Stimulated activated CD4-positive, alpha-beta T cell treated with anti-CD3 and anti-CD28 coated beads, Interleukin-4, amount 100 ng/mL, for 48 hours (primary cell): Measurements from ENCODE around the gene AURKAIP1.
"Not testable (repeated sequence)": the region's sequence is repeated elsewhere in the genome, so short reads cannot be mapped to it uniquely, and the experiment has no call there.

Source experiments
- DNase-seq, 2 donors: peaks; one replicate each; pipeline ENCODE4 v3.0.0-alpha.2; 2020; ENCODE audit warnings: low read depth in 2 of 2

The AURKAIP1 gene

DNA sequence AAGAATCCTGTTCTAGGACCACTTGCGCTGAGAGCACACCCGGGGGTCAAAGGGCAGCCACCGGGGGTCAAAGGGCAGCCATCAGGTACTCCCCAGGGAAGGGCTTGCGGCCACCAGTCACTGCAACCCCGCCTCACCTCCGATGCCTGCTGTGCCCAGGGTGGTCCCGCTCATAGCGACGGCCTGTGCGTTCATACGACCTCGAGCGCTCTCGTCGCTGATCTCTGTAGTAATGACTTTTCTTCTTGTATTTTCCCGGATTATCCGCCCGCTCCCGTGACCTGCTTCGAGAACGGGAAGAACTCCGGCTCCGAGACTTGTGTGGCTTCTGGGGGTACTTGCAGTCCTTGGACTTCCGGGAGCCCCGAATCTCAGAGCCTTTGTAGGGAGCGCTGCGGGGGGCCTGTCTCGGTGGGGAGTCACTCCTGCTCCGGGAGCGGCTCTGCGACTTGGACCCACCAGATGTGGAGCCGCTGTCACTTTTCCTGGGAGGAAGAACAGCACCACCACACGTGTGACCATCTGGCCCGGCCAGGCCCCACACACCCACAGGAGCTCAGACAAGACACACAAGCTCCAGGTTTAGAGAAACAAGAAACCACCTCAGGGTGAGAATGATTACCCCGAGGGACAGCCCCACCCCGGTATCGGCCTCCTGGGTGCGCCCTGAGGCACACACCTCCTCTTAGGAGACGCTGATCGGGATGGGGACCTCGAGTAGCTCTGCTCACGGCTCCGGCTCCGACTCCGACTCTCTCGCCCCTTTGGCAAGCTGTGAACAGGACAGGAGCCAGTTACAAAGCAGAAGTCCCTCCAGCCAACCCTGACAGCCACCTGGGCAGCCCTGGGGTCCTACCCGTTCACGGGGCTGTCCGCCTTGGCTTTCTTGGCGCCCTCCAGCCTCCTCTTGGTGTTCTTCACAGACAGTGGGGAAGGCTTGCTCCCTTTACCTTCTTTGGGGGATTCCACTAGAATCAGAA is 12.4 kb upstream of the AURKAIP1 start:
- DNase-seq: no peak

DNA sequence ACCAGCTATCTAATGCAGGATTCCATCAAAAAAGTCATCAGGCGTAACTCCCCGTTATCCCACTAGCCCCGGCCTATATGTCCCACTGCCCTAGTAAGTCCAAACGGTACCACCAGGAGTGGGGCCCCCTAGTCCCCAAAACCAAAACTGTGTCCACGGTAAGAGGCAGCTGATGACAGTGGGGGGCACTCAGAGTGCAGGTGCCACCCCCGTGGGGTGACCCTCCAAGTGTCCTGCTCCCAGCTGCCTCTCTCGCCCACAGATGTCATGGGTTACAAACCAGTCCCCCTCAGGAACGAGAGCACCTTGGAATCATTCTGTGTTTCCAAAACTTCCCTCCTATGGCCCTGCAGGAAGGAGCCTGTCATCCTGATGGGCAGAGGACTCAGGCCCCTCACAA is 10.9 kb upstream of the AURKAIP1 start:
- no peak for DNase-seq

DNA sequence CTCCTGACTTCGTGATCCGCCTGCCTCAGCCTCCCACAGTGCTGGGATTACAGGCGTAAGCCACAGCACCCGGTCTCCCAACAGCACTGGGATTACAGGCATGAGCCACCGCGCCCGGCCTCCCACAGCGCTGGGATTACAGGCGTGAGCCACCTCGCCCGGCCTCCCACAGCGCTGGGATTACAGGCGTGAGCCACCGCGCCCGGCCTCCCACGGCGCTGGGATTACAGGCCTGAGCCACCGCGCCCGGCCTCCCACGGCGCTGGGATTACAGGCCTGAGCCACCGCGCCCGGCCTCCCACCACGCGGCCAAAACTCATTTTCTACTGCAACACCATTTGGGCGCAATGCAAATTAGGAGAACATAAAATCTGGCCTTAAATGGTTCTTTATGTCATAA is 10.3 kb upstream of the AURKAIP1 start:
- DNase-seq: not testable (repeated sequence)

DNA sequence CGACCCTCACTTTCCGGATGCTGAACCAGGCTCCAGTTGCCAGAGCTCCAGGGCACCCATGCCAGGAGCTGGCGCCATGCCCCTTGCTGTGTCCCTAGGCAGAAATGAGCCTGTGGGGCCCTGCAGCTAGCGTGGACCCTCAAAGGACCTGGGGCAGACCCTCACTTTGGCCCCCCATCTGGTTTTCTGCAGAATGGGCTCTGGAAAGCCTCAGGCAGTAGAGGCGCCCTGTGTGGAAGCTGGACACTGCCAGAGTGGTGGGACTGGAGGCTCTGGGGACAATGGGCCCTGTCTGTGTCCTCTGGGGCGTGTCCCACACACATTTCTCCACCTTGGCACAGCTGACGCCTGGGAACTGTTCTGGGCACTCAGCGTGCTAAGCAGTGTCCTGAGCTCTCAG is 6.3 kb upstream of the AURKAIP1 start:
- DNase-seq: no peak

DNA sequence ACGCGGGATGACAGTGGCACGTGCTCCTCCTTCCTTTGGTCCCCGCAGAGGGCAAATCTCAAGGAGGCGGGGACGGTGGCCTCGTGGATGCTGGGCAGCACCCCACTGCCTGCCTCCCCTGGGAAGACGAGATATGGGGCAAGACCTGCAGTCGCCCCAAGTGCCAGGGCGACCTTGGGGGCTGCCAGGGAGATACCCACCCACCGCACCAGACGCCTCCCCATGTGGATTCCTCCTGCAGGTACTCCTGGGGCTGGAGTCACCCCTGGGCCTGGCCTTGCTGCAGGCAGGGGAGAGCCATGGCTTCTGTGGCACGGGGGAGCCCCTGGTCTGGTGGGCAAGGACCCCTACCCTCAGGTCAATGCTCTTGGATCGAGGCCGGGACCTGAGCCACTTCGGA is 5.9 kb upstream of the AURKAIP1 start:
- DNase-seq: no peak

DNA sequence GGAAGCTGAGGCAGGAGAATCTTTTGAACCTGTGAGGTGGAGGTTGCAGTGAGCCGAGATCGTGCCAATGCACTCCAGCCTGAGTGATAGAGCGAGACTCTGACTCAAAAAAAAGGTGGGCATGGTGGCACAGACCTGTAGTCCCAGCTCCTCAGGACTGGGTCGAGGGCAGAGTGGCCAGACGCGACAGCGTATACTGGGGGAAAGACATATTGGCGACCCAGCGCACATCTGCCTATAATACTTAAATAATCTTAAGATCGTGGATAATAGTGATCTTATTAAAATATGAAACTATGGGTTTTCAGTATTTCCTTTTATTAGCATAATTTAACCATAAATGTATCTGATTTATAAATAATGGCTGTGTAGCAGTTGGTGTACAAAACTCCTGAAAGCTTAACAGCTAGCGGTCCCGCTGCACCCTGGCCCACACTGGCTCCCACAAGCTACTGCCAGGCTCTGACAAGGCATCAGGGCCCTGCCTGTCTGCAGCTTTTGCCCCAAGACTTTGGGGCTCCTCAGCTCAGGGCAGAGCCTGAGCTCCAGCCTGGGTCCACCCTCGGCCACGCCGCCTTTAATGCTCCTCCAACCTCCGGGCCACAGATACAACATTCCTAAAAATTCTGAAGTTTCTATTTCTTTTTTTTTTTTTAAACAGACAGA is 2.7 kb upstream of the AURKAIP1 start:
- no peak for DNase-seq

DNA sequence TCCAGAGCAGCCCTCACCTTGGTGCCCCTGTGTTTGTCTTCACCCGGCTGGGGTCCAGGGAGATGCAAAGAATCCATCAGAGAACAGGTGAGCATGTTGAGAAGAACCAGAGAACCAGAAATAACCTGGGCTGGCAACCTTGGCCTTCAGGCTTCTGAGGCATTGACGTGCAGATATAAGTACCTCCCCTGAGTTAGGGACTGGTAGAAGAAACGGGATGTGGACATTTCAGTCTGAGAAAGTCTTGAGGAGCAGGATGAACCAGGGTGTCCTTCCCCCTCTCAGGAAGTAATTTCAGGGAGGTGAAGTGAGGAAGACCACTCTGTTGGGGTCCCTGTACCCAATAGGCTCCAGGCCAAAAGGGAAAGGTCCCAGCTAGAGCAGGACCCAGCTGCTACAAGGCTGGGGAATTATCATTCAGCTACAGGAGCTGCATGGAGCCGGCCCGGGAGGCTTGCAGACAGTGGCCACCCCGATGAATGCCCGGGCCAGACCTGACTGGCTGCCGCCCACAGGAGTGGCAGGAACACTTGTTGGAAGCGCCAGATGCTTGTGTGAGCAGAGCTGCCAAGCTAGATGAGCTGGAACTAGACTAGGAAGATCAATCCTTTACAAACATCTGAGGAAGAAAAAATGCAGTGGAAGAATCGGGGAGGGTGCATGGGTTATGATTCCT is 1.7 kb upstream of the AURKAIP1 start:
- DNase-seq: no peak

DNA sequence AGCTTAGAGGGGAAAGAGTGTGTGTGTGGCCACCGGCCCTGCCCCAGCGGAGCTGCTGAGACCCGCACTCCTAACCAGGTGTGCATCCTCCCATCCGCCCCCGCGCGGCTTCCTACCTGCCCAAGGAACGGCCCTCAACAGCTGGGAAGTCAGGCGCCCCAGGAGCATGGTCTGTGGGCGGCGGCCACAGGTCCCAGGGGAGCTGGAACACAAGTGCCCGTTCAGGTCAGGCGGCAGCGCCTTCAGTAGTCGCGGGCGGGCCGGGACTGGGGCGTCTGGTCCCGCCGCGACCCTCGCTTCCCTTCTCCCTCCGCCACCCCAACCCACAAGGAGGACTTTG is 448 bp downstream of the AURKAIP1 start:
- DNase-seq: no peak

DNA sequence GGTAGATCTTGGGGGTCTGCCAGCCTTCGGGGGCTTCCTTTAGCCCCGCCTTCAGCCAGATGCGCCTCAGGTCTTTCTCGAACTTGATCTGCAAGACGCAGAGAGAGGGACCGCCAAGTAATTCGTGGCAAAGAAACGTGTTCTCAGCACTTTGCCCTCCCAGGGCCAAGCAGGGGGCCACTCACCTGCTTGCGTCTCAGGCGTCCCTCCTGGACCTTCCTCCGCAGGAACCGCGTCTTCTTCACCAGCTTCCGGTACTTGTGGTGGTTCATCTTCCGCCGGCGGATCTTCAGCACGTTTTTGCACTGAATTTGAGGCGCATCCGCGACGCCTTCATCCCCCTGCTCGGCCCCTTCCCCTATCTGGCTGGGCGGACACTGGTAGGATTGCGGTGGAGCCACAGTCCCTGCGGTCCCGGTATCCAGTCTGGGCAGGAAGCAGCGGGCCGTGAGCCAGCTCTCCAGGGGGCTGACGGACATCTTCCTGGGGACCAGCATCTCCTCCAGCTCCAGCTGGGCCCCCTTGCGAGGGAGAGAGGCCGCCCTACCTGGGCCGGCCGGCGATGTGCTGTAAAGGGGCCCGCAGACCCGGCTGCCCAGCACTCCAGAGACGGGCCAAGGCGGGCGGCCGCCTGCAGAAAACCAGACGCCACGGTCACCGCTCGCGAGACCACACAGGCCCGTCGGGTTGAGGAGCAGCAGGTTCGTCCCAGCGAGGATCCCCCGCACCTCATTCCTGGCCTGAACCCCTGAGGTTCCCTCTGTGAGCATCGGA is 1.0 kb downstream of the AURKAIP1 start:
- no peak for DNase-seq

DNA sequence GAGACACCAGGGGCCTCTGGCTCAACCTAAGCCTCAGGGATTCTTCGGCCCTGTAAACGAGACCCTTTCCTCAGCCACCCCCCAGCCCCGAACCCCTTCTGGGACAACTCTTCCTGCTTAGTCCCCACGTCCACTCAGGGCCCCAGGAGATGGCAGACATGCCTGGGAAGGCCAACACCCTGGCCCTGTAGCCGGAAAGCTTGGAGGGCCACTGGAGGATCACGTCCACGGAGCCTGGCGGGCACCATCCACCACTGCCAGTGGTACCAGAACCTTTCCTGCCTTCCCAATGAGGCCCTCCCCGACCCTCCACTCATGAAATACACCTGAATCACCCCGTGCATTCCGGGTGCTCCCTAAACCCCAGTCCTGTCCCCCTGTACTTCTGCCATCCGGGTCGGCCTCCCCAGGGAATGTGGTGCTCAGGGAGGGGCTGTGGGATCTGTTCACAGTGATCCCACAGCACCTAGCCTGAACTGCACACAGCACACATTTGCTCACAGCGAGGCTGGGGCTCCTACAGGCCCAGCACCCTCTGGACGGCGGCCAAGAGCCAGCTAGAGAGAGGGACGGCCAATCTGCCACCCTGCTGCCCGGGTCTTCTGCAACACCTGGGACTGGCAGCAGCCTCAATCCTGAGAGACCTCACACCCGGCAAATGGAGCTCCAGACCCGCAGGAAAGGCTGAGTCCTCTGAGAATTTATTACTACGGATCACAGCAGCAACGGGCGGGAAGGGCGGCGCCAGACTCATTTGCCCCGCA is 1.8 kb downstream of the AURKAIP1 start:
- no peak for DNase-seq

DNA sequence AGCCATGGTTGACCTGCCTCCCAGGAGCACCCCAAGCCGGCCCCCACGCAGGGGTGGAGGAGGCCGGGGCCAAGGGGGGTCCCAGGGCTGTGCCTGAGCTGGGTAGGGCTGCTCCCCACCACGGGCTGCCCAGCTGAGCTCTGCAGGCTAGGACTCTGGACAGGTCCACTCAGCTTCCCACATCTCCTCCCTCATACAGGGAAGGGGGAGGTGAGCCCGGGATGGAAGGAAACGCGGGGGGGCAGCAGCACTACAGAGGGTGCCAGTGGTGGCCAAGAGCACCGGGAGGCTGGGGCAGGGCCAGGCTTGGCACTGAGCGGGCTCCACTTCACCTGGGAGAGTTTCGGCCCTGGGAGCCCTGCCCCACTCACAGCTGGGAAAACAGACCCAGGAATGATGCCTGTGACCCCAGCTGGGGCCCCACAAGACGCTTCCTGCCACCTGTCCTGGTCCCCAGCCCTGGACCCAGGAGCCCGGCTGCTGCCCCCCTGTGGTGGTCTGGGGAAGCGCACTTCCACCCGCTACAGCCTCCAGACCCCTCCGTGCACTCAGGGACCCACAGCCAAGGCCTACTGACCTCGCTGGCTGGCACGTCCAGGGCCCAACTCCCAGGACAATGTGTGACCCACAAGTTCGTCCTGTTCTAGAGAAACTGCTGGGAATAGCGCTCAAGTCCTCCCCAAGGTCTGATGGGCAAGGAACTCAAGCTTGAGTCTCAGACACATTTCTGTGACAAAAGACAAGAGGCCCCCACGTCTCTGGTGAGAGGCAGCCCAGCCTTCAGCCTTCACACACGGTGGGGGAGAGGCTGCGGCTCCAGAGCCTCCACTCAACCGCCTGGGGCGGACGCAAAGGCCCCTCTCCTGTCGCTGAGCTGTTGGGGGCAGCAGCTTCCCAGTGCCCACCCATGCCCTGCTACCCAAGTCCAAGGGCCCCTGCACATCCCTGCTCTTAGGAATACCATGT is 3.0 kb downstream of the AURKAIP1 start:
- peak; percentile 71 to 85 for DNase-seq

DNA sequence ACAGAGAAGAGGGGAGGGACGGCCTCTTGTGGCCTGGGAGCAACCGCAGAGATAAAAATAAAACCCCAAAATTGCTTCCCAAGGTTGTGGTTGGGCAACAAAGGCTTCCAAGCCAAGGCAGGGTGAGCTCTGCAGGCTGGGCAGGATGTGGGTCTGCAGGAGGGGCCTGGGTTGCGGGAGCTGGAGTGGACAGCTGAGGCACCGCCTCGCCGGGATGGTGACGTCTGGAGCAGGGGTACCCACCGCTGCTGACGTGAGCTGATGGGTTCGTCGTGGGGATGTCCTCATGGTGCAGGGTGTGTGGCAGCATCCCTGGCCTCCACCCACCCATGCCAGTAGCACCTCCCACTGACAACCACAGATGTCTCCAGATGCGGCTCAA is 3.7 kb downstream of the AURKAIP1 start:
- DNase-seq: no peak

DNA sequence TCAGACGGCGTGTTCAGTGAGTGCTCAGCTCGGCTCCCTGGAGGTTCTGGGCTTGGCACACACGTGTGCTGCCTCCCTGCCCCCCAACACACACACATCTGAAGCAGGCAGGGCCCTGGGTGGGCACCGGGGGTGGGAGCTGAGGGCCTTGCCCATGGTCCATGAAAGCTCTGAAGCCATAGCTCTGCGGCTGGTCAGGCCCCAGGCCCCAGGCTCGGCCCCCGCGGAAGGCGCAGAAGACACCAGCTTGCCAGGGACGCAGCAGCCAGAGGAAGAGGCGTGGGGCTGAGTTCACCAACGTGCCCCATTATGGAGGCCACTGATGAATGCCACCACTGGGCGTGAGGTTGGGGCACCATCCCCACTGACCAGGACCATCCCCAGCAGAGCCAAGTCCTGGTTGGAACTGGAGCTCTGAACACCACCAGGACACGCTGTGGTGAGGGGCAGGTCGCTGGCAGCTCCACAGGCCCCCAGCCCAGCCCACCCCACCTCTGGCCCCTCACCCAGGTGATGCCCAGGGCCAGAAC is 4.2 kb downstream of the AURKAIP1 start:
- no peak for DNase-seq

DNA sequence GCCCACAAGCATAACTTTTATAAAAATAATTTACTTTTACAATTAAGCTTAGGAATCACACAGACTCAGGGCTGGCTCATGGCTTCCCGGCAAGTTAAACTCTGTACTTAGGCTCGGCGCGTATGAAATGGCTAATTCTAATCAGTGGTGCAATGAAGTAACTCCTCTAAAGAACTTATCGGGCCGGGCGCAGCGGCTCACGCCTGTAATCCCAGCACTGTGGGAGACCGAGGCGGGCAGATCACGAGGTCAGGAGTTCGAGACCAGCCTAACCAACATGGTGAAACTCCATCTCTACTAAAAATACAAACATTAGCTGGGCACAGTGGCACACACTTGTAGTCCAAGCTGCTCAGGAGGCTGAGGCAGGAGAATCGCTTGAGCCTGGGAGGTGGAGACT is 4.9 kb downstream of the AURKAIP1 start:
- not testable (repeated sequence) for DNase-seq

DNA sequence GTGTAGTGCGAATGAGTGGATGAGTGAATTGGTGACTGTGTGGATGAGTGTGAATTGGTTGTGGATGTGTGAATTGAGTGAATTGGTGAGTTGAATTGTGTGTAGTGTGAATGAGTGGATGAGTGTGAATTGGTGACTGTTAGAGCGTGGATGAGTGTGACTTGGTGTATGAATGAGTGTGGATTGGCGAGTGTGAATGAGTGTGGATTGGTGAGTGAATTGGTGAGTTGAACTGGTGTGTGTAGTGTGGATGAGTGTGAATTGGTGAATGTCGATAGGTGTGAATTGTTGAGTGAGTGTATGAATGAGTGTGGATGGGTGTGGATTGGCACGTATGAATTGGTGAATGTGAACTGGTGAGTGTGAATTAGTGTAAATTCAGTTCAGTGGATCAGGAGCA is 7.7 kb downstream of the AURKAIP1 start:
- no peak for DNase-seq

DNA sequence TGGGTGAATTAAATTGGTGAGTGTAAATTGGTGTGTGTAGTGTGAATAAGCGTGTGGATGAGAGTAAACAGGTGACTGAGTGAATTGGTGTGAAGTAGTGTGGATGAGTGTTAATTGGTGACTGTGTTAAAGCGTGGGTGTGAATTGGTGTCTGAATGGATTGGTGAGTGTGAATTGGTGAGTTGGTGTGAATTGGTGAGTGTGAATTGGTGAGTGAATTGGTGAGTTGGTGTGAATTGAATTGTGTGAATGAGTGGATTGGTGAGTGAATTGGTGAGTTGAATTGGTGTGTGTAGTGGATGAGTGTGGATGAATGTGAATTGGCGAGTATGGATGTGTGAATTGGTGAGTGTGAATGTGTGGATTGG is 8.3 kb downstream of the AURKAIP1 start:
- no peak for DNase-seq

DNA sequence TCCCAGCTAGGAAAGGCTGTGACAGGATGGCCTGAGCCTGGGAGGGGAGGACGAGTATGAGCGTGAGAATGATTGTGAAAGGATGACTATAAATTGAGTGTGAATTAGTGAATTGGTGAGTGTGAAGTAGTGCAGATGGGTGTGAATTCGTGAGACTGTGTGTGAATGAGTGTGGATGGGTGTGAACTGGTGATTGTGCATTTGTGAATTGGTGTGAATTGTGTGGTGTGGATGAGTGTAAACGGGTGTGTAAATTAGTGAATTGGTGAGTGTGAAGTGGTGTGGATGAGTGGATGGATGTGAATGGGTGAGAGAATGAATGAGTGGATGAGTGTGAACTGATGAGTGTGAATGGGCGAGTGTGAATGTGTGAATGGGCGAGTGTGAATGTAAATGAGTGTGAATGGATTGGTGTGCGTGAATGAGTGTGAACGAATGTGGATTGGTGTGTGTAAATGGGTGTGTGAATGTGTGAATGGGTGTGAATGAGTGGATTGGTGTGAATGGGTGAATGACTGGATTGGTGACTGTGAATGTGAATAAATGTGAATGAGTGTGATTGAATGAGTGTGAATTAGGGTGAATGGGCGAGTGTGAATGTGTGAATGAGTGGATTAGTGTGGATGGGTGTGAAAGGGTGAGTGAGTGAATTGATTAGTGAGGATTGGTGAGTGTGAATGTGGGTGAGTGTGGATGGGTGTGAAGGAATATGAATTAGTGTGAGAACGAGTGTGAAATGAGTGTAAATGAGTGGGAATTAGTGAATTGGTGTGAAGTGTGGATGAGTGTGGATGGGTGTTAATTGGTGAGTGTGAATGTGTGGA is 8.9 kb downstream of the AURKAIP1 start:
- DNase-seq: no peak

DNA sequence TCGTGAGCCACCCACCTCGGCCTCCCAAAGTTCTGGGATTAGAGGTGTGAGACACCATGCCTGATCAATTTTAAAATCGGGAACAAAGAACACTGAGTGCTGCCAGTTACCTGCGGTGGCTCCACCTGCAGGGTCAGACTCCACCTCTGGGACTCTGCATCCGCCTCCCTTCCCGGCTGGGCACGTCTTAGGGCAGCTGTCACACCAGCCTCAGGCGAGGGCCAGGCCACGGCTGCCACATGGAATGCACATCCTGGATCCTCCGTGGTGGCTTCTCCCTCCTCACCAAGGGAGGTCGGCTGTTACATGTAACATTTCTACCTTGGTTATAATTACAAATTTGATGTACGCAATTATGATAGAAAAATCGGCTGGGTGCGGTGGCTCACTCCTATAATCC is 10.7 kb downstream of the AURKAIP1 start:
- no peak for DNase-seq

DNA sequence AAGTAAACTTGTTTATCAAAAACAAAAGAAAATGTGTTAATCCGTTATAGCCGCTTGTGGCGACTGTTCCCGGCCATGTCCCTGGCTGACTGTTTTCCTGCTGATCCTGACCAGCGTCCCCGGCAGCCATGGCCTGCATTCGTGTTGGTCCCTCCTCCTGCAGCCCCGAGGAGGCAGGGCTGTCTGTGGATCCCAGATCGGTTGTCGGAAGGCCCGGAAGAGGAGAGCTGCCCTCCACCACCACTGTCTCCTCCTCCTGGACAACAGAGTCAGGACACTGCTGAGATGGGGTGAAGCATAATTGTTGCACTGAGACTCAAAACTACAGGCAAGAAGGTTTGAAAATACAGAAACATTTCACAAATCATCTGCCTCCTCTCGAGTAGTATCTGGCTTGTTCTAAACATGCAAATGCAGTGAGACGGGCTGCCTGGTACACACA is 13.0 kb downstream of the AURKAIP1 start:
- DNase-seq: no peak
